SK-N-SH (cell line): ENCODE results near the gene STYXL2. TPM values are rescaled to one million over a fixed set of nuclear protein-coding genes. Genes with fewer than 3 reads are reported as not detected.

Source experiments
- CTCF ChIA-PET: fragments of 300-600, 350-600 bp; formaldehyde crosslinking; extraction: SDS; loops from one replicate; lab custom pipeline; 2021; lab: Yijun Ruan, JAX
- POLR2A ChIA-PET: fragments of 350-600 bp; sonication (Branson Sonifier 250); formaldehyde crosslinking; extraction: SDS; loops from one replicate; lab custom pipeline; 2020; ENCODE audit warnings: antibody characterized with exemption, inconsistent platforms; lab: Yijun Ruan, JAX
- DNase-seq: peaks from one replicate; pipeline ENCODE4 v3.0.0; 2012
- H2AFZ ChIP-seq: fragments of 200-600 bp; sonication (generic); 2 replicates; pipeline ENCODE4 v1.8.1; 2016; ENCODE audit warnings: antibody characterized with exemption, mild to moderate bottlenecking, low read depth
- H3F3A ChIP-seq: fragments of 200-600 bp; sonication (generic); replicated peaks from 2 replicates; pipeline ENCODE3; 2016; ENCODE audit warnings: antibody characterized with exemption, mild to moderate bottlenecking; ENCODE audit not compliant: insufficient read depth
- H3K27ac ChIP-seq, 2 experiments: fragments of 200-500 bp in 1 of 2; fragments of 200-600 bp in 1 of 2; sonication (Bioruptor generic) in 1 of 2; sonication (generic), shearing (Covaris generic) in 1 of 2; 2 replicates each; pipeline versions ENCODE4 v1.5.1 to v1.6.1; 2014 to 2016; ENCODE audit warnings: low read depth in 2 of 2, inconsistent platforms in 1 of 2, low read length in 1 of 2, mild to moderate bottlenecking in 1 of 2, mixed read lengths in 1 of 2
- H3K27me3 ChIP-seq: fragments of 200-600 bp; sonication (generic), shearing (Covaris generic); 2 replicates; pipeline ENCODE4 v1.6.1; 2016; ENCODE audit warnings: mixed run types; ENCODE audit not compliant: insufficient read depth
- H3K36me3 ChIP-seq, 2 experiments: fragments of 200-500 bp in 1 of 2; fragments of 200-600 bp in 1 of 2; sonication (Bioruptor generic) in 1 of 2; sonication (generic) in 1 of 2; replicated peaks in 1 of 2; 2 replicates each; pipeline versions ENCODE3 to v1.5.1; 2014 to 2016; ENCODE audit warnings: low read length in 1 of 2, mild to moderate bottlenecking in 1 of 2; ENCODE audit not compliant: insufficient read depth in 2 of 2, control insufficient read depth in 1 of 2
- H3K4me1 ChIP-seq, 2 experiments: fragments of 200-500 bp in 1 of 2; fragments of 200-600 bp in 1 of 2; sonication (Bioruptor generic) in 1 of 2; sonication (generic), shearing (Covaris generic) in 1 of 2; 2 replicates each; pipeline versions ENCODE4 v1.5.1 to v1.6.1; 2014 to 2016; ENCODE audit warnings: low read depth in 1 of 2, low read length in 1 of 2, mixed run types in 1 of 2; ENCODE audit not compliant: insufficient read depth in 2 of 2, control insufficient read depth in 1 of 2
- H3K4me2 ChIP-seq: fragments of 200-600 bp; sonication (generic), shearing (Covaris generic); 2 replicates; pipeline ENCODE4 v1.6.1; 2017; ENCODE audit warnings: mixed run types
- H3K4me3 ChIP-seq, 2 experiments: fragments of 200-500 bp in 1 of 2; fragments of 200-600 bp in 1 of 2; sonication (Bioruptor generic) in 1 of 2; sonication (generic), shearing (Covaris generic) in 1 of 2; 2 replicates each; pipeline versions ENCODE4 v1.5.1 to v1.8.1; 2014 to 2016; ENCODE audit warnings: low read depth in 2 of 2, inconsistent platforms in 1 of 2, low read length in 1 of 2, mild to moderate bottlenecking in 1 of 2, mixed read lengths in 1 of 2, moderate library complexity in 1 of 2
- H3K79me2 ChIP-seq: fragments of 200-600 bp; sonication (generic); 2 replicates; pipeline ENCODE4 v1.8.1; 2017; ENCODE audit warnings: mild to moderate bottlenecking; ENCODE audit not compliant: insufficient read depth
- H3K9ac ChIP-seq: fragments of 200-600 bp; sonication (generic); 2 replicates; pipeline ENCODE4 v1.6.1; 2017; ENCODE audit warnings: mixed run types
- H3K9me2 ChIP-seq: fragments of 200-600 bp; sonication (generic); 2 replicates; pipeline ENCODE4 v1.6.1; 2017; ENCODE audit warnings: mixed run types
- H3K9me3 ChIP-seq: fragments of 200-600 bp; sonication (generic); 2 replicates; pipeline ENCODE4 v1.6.1; 2017; ENCODE audit warnings: mixed run types, mild to moderate bottlenecking, moderate library complexity
- H4K20me1 ChIP-seq: fragments of 200-600 bp; sonication (generic); 2 replicates; pipeline ENCODE4 v1.6.1; 2017; ENCODE audit warnings: mild to moderate bottlenecking, mixed run types; ENCODE audit not compliant: insufficient read depth
- ELF1 ChIP-seq: IDR thresholded peaks from 2 replicates; pipeline ENCODE4 v1.4.0; 2012
- EZH2phosphoT487 ChIP-seq: fragments of 200-600 bp; sonication (generic); IDR thresholded peaks from 2 replicates; pipeline ENCODE4 v1.6.1; 2017; ENCODE audit warnings: low read depth, mixed run types, mild to moderate bottlenecking, antibody characterized with exemption, moderate library complexity, borderline replicate concordance
- FOSL2 ChIP-seq: IDR thresholded peaks from 2 replicates; pipeline ENCODE4 v1.4.0; 2012; ENCODE audit warnings: low read depth, mild to moderate bottlenecking, moderate library complexity, borderline replicate concordance
- MEF2A ChIP-seq: IDR thresholded peaks from 2 replicates; pipeline ENCODE4 v1.4.0; 2012; ENCODE audit warnings: low read depth, borderline replicate concordance
- MXI1 ChIP-seq: IDR thresholded peaks from 2 replicates; pipeline ENCODE4 v1.6.1; 2012; ENCODE audit warnings: mild to moderate bottlenecking, low read depth, low read length, improper control_type of control experiment
- NFIC ChIP-seq: IDR thresholded peaks from 2 replicates; pipeline ENCODE4 v1.4.0; 2012; ENCODE audit warnings: borderline replicate concordance
- NRF1 ChIP-seq: IDR thresholded peaks from 2 replicates; pipeline ENCODE4 v1.6.1; 2012; ENCODE audit warnings: low read depth, mild to moderate bottlenecking, low read length
- TEAD4 ChIP-seq: IDR thresholded peaks from 2 replicates; pipeline ENCODE4 v1.4.0; 2012; ENCODE audit warnings: mild to moderate bottlenecking, borderline replicate concordance; ENCODE audit not compliant: insufficient read depth
- WGBS: methylation state at CpG from one replicate; pipeline ENCODE4 v1.1.6; 2017; ENCODE audit warnings: low lambda C conversion rate; 5-methylcytosine and 5-hydroxymethylcytosine counted together
- polyA plus RNA-seq, 3 experiments: library from polyadenylated mRNA; depleted of rRNA; stranded (reverse); fragments of >200 nt; gene quantifications; 2 replicates each; pipeline ENCODE4 v1.2.3, GENCODE V29; 2012
- TF ChIP-seq, protein P1 (sequence below): IDR thresholded peaks from 2 replicates; pipeline ENCODE4 v1.6.1; 2012; ENCODE audit warnings: mild to moderate bottlenecking, low read depth, low read length, moderate library complexity
- TF ChIP-seq, protein P2 (sequence below): IDR thresholded peaks from 2 replicates; pipeline ENCODE4 v1.4.0; 2012; ENCODE audit warnings: low read depth, borderline replicate concordance

The STYXL2 gene
- polyA plus RNA-seq, 1 of the 3 experiments (the other 2 are of a cell fraction), result not detected

DNA sequence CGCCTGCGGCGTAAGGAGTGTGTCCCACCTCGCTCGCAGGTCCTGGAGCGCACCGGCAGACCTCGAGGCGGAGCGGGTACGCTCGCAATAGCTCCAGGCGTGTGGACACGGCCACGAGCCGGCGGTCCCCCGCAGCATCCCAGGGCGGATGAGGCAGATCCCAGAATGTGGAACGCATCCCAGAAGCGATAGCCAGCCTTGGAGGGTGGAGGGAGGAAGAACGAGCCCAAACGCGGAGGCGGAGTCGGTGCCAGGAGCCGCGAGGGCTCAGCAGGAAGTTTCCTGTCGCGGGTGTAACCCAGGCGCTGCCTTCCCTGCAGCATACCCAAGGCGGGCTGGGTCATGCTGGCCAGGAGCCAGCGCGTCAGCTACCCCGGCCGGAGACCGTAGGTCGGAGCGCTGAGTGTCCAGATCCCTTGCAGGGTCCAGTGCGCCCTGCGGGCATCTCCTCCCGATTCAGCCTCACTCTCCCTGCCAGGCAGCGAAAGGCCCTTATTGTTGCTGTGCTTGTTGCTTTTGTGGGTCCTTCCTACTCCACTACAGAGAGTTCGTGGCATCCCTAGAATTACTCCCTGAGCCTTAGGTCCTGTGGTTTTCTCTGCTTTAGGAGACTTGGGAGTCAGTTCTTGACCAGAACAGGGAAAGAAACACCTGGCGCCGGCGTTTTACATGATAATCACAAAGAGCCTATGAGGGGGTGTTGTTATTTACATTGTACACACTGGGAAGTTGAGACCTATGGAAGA lies 27.7 kb downstream of the STYXL2 start:
- peak overlapping the region; percentile 39 to 49; a peak in 3 of 4 replicates for H3K4me3 ChIP-seq
- H2AFZ ChIP-seq, result peak overlapping the region; percentile 65; the same call in 1 of the 2 replicates
- WGBS, result 20% methylated on average over 22 of the region's 47 CpGs
- no peak overlapping the region for H3K9ac ChIP-seq
- no peak overlapping the region for H3K27ac ChIP-seq
- H4K20me1 ChIP-seq, result no peaks in the 10 kb centered on the region
- DNase-seq, result peak; percentile 82
- no peaks in the 10 kb centered on the region for H3K9me2 ChIP-seq
- ChIA-PET CTCF (interaction anchor here (1.3 kb wide), 1 partner anchor 62 kb away, joined by 3 read pairs; no protein-coding TSS in a partner anchor), POLR2A (interaction anchor here (0.7 kb wide), 1 partner anchor 282 kb away, joined by 3 read pairs; the partner anchor contains the start of gene POGK)
- peaks cover 5% of the 10 kb centered on the region; the same call in 1 of the 2 replicates for H3K27me3 ChIP-seq
- H3K79me2 ChIP-seq, result no peaks in the 10 kb centered on the region
- H3K36me3 ChIP-seq, result no peaks in the 10 kb centered on the region
- peak overlapping the region; percentile 78 for H3K4me2 ChIP-seq
- H3K9me3 ChIP-seq, result no peaks in the 10 kb centered on the region
- TF ChIP-seq EZH2phosphoT487 (no peak), ELF1 (no peak), MXI1 (no peak), FOSL2 (no peak), TEAD4 (no peak), NFIC (peak; percentile 33; the same call in 1 of the 2 replicates)
- TF ChIP-seq, protein P1, sequence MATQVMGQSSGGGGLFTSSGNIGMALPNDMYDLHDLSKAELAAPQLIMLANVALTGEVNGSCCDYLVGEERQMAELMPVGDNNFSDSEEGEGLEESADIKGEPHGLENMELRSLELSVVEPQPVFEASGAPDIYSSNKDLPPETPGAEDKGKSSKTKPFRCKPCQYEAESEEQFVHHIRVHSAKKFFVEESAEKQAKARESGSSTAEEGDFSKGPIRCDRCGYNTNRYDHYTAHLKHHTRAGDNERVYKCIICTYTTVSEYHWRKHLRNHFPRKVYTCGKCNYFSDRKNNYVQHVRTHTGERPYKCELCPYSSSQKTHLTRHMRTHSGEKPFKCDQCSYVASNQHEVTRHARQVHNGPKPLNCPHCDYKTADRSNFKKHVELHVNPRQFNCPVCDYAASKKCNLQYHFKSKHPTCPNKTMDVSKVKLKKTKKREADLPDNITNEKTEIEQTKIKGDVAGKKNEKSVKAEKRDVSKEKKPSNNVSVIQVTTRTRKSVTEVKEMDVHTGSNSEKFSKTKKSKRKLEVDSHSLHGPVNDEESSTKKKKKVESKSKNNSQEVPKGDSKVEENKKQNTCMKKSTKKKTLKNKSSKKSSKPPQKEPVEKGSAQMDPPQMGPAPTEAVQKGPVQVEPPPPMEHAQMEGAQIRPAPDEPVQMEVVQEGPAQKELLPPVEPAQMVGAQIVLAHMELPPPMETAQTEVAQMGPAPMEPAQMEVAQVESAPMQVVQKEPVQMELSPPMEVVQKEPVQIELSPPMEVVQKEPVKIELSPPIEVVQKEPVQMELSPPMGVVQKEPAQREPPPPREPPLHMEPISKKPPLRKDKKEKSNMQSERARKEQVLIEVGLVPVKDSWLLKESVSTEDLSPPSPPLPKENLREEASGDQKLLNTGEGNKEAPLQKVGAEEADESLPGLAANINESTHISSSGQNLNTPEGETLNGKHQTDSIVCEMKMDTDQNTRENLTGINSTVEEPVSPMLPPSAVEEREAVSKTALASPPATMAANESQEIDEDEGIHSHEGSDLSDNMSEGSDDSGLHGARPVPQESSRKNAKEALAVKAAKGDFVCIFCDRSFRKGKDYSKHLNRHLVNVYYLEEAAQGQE, result no peak
- TF ChIP-seq, protein P2, sequence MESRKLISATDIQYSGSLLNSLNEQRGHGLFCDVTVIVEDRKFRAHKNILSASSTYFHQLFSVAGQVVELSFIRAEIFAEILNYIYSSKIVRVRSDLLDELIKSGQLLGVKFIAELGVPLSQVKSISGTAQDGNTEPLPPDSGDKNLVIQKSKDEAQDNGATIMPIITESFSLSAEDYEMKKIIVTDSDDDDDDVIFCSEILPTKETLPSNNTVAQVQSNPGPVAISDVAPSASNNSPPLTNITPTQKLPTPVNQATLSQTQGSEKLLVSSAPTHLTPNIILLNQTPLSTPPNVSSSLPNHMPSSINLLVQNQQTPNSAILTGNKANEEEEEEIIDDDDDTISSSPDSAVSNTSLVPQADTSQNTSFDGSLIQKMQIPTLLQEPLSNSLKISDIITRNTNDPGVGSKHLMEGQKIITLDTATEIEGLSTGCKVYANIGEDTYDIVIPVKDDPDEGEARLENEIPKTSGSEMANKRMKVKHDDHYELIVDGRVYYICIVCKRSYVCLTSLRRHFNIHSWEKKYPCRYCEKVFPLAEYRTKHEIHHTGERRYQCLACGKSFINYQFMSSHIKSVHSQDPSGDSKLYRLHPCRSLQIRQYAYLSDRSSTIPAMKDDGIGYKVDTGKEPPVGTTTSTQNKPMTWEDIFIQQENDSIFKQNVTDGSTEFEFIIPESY, result no peak
- H3K4me1 ChIP-seq, result peaks cover 0 to 7% of the 10 kb centered on the region in 2 experiments; a peak in 2 of 4 replicates
- H3F3A ChIP-seq, result no peaks in the 10 kb centered on the region

DNA sequence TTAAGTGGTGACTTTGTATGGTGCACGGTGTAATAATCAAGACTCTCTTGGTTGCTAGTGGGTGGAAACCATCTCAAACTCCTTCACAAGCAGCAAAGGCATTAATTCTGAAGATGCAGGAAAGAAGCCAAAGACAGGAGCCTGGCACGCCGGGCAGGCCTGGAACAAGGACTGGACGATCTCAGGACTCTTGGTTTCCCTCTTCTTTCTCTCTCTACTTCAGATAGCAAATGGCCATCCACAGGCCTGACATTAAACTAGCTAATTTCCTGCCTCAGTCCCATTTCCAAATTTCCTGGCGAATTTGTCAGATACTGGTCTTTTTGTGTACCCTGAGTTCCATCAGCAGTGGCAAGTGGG lies 28.2 kb downstream of the STYXL2 start:
- no peak overlapping the region for H3K4me2 ChIP-seq
- no peaks in the 10 kb centered on the region for H4K20me1 ChIP-seq
- no peak for DNase-seq
- H3F3A ChIP-seq, result no peaks in the 10 kb centered on the region
- no peak for TF ChIP-seq MEF2A
- TF ChIP-seq NRF1, result no peak
- H3K9me3 ChIP-seq, result no peaks in the 10 kb centered on the region
- H3K27ac ChIP-seq, result no peak overlapping the region
- no peak overlapping the region for H3K4me3 ChIP-seq
- peaks cover 5% of the 10 kb centered on the region; the same call in 1 of the 2 replicates for H3K27me3 ChIP-seq
- H3K79me2 ChIP-seq, result no peaks in the 10 kb centered on the region
- H3K9me2 ChIP-seq, result no peaks in the 10 kb centered on the region
- peaks cover 0 to 7% of the 10 kb centered on the region in 2 experiments; a peak in 2 of 4 replicates for H3K4me1 ChIP-seq
- no peaks in the 10 kb centered on the region for H3K36me3 ChIP-seq
- 85% methylated on average over 5 of the region's 5 CpGs for WGBS
- H3K9ac ChIP-seq, result no peak overlapping the region
- ChIA-PET POLR2A (interaction anchor here (0.7 kb wide), 1 partner anchor 283 kb away, joined by 3 read pairs; the partner anchor contains the start of gene POGK), CTCF (interaction anchor here (0.6 to 1.3 kb wide), 2 partner anchors 63 to 146 kb away, joined by 3 read pairs; no protein-coding TSS in a partner anchor)
- H2AFZ ChIP-seq, result no peak overlapping the region
